IMR-90 (cell line): ENCODE data around the gene SLC29A3. TPM values are rescaled to one million over a fixed set of nuclear protein-coding genes. Genes with fewer than 3 reads are reported as not detected.

Experiments
- ATAC-seq: fragments of 200-7000 bp; cut with Tn5 transposase; 2 replicates; pipeline ENCODE4 v1.9.1; 2020; ENCODE audit warnings: low read depth, mild to moderate bottlenecking, moderate library complexity
- BruUV-seq: library from RNA; stranded (reverse); fragments of 400-500 nt; replicated peaks from 2 replicates; lab custom pipeline; 2021; lab: Mats Ljungman, UMichigan
- CTCF ChIA-PET: fragments of 300-600 bp; formaldehyde crosslinking; extraction: SDS; loops from one replicate; lab custom pipeline; 2021; ENCODE audit warnings: antibody characterized with exemption; lab: Yijun Ruan, JAX
- POLR2A ChIA-PET: fragments of 300-600 bp; sonication (Branson Sonifier 250); formaldehyde crosslinking; loops from one replicate; lab custom pipeline; 2022; ENCODE audit warnings: antibody characterized with exemption; ENCODE audit not compliant: unreplicated experiment; lab: Charles Lee
- DNase-seq: peaks from one replicate; pipeline ENCODE4 v3.0.0; 2013
- H2AFZ ChIP-seq: replicated peaks from 2 replicates; pipeline ENCODE3; 2013; ENCODE audit warnings: low read length, mild to moderate bottlenecking; ENCODE audit not compliant: poor library complexity
- H2AK5ac ChIP-seq: 2 replicates; pipeline ENCODE4 v1.6.1; 2013; ENCODE audit warnings: low read depth, low read length, inconsistent platforms
- H2AK9ac ChIP-seq: replicated peaks from 2 replicates; pipeline ENCODE3; 2013; ENCODE audit warnings: mild to moderate bottlenecking, low read depth, low read length, moderate library complexity; ENCODE audit not compliant: poor library complexity
- H2BK120ac ChIP-seq: 2 replicates; pipeline ENCODE4 v1.6.1; 2013; ENCODE audit warnings: low read depth, low read length, inconsistent platforms
- H2BK15ac ChIP-seq: 3 replicates; pipeline ENCODE4 v1.6.1; 2013; ENCODE audit warnings: low read depth, low read length, inconsistent platforms
- H2BK20ac ChIP-seq: 2 replicates; pipeline ENCODE4 v1.6.1; 2013; ENCODE audit warnings: low read depth, mild to moderate bottlenecking, inconsistent platforms, low read length, moderate library complexity
- H2BK5ac ChIP-seq: 2 replicates; pipeline ENCODE4 v1.6.1; 2013; ENCODE audit warnings: mild to moderate bottlenecking, low read depth, low read length, inconsistent platforms; ENCODE audit not compliant: poor library complexity, severe bottlenecking
- H3K14ac ChIP-seq: replicated peaks from 2 replicates; pipeline ENCODE4 v1.6.1; 2013; ENCODE audit warnings: low read depth, low read length, inconsistent platforms
- H3K18ac ChIP-seq: 2 replicates; pipeline ENCODE4 v1.6.1; 2013; ENCODE audit warnings: low read depth, low read length, control low read depth
- H3K23ac ChIP-seq: 2 replicates; pipeline ENCODE4 v1.6.1; 2013; ENCODE audit warnings: low read depth, low read length, inconsistent platforms
- H3K27ac ChIP-seq: 2 replicates; pipeline ENCODE4 v1.5.1; 2013; ENCODE audit warnings: mild to moderate bottlenecking, control low read depth, low read length; ENCODE audit not compliant: insufficient read depth
- H3K27me3 ChIP-seq: 2 replicates; pipeline ENCODE4 v1.6.1; 2013; ENCODE audit warnings: low read length; ENCODE audit not compliant: control insufficient read depth, insufficient read depth
- H3K36me3 ChIP-seq: 2 replicates; pipeline ENCODE4 v1.6.1; 2013; ENCODE audit warnings: low read length, mixed read lengths; ENCODE audit not compliant: control insufficient read depth, insufficient read depth
- H3K4ac ChIP-seq: 2 replicates; pipeline ENCODE4 v1.6.1; 2013; ENCODE audit warnings: low read depth, low read length, inconsistent platforms
- H3K4me1 ChIP-seq: 2 replicates; pipeline ENCODE4 v1.6.1; 2013; ENCODE audit warnings: low read length, mixed read lengths; ENCODE audit not compliant: control insufficient read depth, insufficient read depth
- H3K4me2 ChIP-seq: 2 replicates; pipeline ENCODE4 v1.6.1; 2013; ENCODE audit warnings: low read depth, mild to moderate bottlenecking, control low read depth, low read length, moderate library complexity
- H3K4me3 ChIP-seq: 2 replicates; pipeline ENCODE4 v1.5.1; 2013; ENCODE audit warnings: low read depth, mild to moderate bottlenecking, control low read depth, low read length, moderate library complexity; ENCODE audit not compliant: insufficient read depth
- H3K56ac ChIP-seq: 2 replicates; pipeline ENCODE4 v1.6.1; 2013; ENCODE audit warnings: low read length, inconsistent platforms; ENCODE audit not compliant: insufficient read depth; ENCODE audit errors: extremely low read depth
- H3K79me1 ChIP-seq, 2 experiments: 2 replicates each; pipeline ENCODE4 v1.6.1; 2013; ENCODE audit warnings: low read length in 2 of 2, inconsistent platforms in 1 of 2, low read depth in 1 of 2
- H3K9ac ChIP-seq: 2 replicates; pipeline ENCODE4 v1.6.1; 2013; ENCODE audit warnings: low read depth, low read length, control low read depth
- H3K9me1 ChIP-seq: 2 replicates; pipeline ENCODE4 v1.6.1; 2013; ENCODE audit warnings: low read length, inconsistent platforms; ENCODE audit not compliant: insufficient read depth
- H3K9me3 ChIP-seq: 2 replicates; pipeline ENCODE4 v1.6.1; 2013; ENCODE audit warnings: low read length; ENCODE audit not compliant: control insufficient read depth, insufficient read depth
- H4K20me1 ChIP-seq: 2 replicates; pipeline ENCODE4 v1.6.1; 2013; ENCODE audit warnings: low read length, inconsistent platforms; ENCODE audit not compliant: insufficient read depth
- H4K5ac ChIP-seq: 2 replicates; pipeline ENCODE4 v1.6.1; 2013; ENCODE audit warnings: mild to moderate bottlenecking, low read depth, low read length, control low read depth
- H4K8ac ChIP-seq, 2 experiments: 2 replicates each; pipeline ENCODE4 v1.6.1; 2013; ENCODE audit warnings: low read depth in 2 of 2, low read length in 2 of 2, control low read depth in 1 of 2, inconsistent platforms in 1 of 2
- H4K91ac ChIP-seq: 2 replicates; pipeline ENCODE4 v1.6.1; 2013; ENCODE audit warnings: low read depth, low read length, inconsistent platforms; ENCODE audit not compliant: insufficient read depth
- BHLHE40 ChIP-seq: fragments of 150-350 bp; IDR thresholded peaks from 2 replicates; pipeline ENCODE4 v1.6.1; 2016; ENCODE audit warnings: mild to moderate bottlenecking, low read depth, low read length
- CEBPB ChIP-seq: IDR thresholded peaks from 2 replicates; pipeline ENCODE4 v1.6.1; 2012; ENCODE audit warnings: low read depth, low read length, improper control_type of control experiment
- CHD1 ChIP-seq: IDR thresholded peaks from 2 replicates; pipeline ENCODE4 v1.6.1; 2012; ENCODE audit warnings: low read depth, low read length, improper control_type of control experiment
- CTCF ChIP-seq: conservative IDR thresholded peaks from 2 replicates; pipeline ENCODE4 v1.5.1; 2012; ENCODE audit warnings: mild to moderate bottlenecking, low read depth, low read length, improper control_type of control experiment
- ELK1 ChIP-seq: fragments of 150-350 bp; IDR thresholded peaks from 2 replicates; pipeline ENCODE4 v1.6.1; 2016; ENCODE audit warnings: low read depth, mild to moderate bottlenecking, low read length, moderate library complexity, borderline replicate concordance
- FOS ChIP-seq: fragments of 150-350 bp; IDR thresholded peaks from 2 replicates; pipeline ENCODE4 v1.6.1; 2016; ENCODE audit warnings: low read depth, low read length
- MAFK ChIP-seq: IDR thresholded peaks from 2 replicates; pipeline ENCODE4 v1.6.1; 2012; ENCODE audit warnings: low read depth, low read length, improper control_type of control experiment
- MAZ ChIP-seq: IDR thresholded peaks from 2 replicates; pipeline ENCODE4 v1.6.1; 2012; ENCODE audit warnings: low read depth, mild to moderate bottlenecking, low read length, improper control_type of control experiment, moderate library complexity, borderline replicate concordance
- MXI1 ChIP-seq: IDR thresholded peaks from 2 replicates; pipeline ENCODE4 v1.6.1; 2012; ENCODE audit warnings: low read depth, mild to moderate bottlenecking, low read length, moderate library complexity, borderline replicate concordance
- NFE2L2 ChIP-seq: fragments of 150-350 bp; IDR thresholded peaks from 2 replicates; pipeline ENCODE4 v1.6.1; 2016; ENCODE audit warnings: low read depth, mild to moderate bottlenecking, low read length
- POLR2A ChIP-seq: IDR thresholded peaks from 2 replicates; pipeline ENCODE4 v1.6.1; 2012; ENCODE audit warnings: mild to moderate bottlenecking, low read depth, low read length
- RAD21 ChIP-seq: IDR thresholded peaks from 2 replicates; pipeline ENCODE4 v1.6.1; 2012; ENCODE audit warnings: low read length, improper control_type of control experiment
- RFX5 ChIP-seq: IDR thresholded peaks from 2 replicates; pipeline ENCODE4 v1.8.0; 2012; ENCODE audit warnings: low read depth, mild to moderate bottlenecking, low read length, moderate library complexity
- SMC3 ChIP-seq: fragments of 150-350 bp; IDR thresholded peaks from 2 replicates; pipeline ENCODE4 v1.6.1; 2016; ENCODE audit warnings: low read depth, mild to moderate bottlenecking, antibody characterized with exemption, low read length, moderate library complexity
- USF2 ChIP-seq: fragments of 150-350 bp; IDR thresholded peaks from 2 replicates; pipeline ENCODE4 v1.6.1; 2017; ENCODE audit warnings: mild to moderate bottlenecking, antibody characterized with exemption, low read length, low read depth
- WGBS, 2 experiments: methylation state at CpG; one replicate each; pipeline versions ENCODE4 v1.1.5 to v1.1.7; 2013; ENCODE audit warnings: missing lambda C conversion rate in 2 of 2; ENCODE audit not compliant: insufficient read length in 1 of 2; ENCODE audit errors: extremely low coverage in 2 of 2; 5-methylcytosine and 5-hydroxymethylcytosine counted together
- dilution Hi-C: fragments of 300-500 bp; cut with HindIII; formaldehyde crosslinking; loops from one replicate; pipeline ENCODE4 v1.14.3; 2018; ENCODE audit warnings: low sequenced_read_pairs; ENCODE audit not compliant: unreplicated experiment
- in situ Hi-C: fragments of 300-500 bp; cut with MboI; formaldehyde crosslinking; loops from 3 replicates; pipeline ENCODE4 v1.14.3; 2019; ENCODE audit warnings: low sequenced_read_pairs, inconsistent platforms, mixed read lengths
- intact Hi-C: fragments of 100-400 bp; cut with micrococcal nuclease; formaldehyde crosslinking; loops from 2 replicates; pipeline ENCODE4 v1.10.0; 2022
- polyA plus RNA-seq, 3 experiments: library from polyadenylated mRNA; depleted of rRNA; stranded (reverse); fragments of >200 nt; gene quantifications; 2 replicates each; pipeline ENCODE4 v1.2.3, GENCODE V29; 2012; ENCODE audit warnings: low replicate concordance in 1 of 3
- total RNA-seq: library from RNA; depleted of rRNA; stranded (reverse); fragments of >200 nt; gene quantifications from 2 replicates; pipeline ENCODE4 v1.2.3, GENCODE V29; 2012

The SLC29A3 gene
- total and polyA plus RNA-seq, 2 of the 4 experiments (the other 2 are of a cell fraction) = 0.72 to 3.0 TPM

DNA sequence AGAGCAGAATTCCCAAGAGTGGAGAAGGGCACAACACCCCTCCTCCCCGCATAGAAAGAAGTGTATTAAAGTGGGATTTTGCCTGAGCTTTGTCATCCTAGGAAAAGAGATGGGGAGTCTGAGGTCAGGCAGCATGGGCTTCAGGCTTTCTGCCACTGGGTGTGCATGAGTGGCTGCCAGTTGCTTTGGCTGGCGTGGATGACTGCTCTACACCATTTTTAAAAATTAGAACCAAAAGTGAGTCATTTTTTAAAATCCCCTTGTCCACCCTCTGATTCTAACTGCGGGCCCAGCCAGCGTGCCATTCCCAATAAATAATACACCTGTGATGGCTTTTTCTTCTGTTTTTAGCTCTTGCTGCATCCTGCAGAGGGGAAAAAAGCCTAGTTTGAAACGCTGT lies 13.4 kb downstream of the SLC29A3 start:
- in situ Hi-C loops (no loop called here), intact Hi-C loops (no loop called here), dilution Hi-C loops (no loop called here)
- Histone ChIP-seq H2BK120ac (no peak overlapping the region), H2BK15ac (no peak overlapping the region), H3K9me3 (no peaks in the 10 kb centered on the region), H3K36me3 (no peaks in the 10 kb centered on the region), H4K91ac (no peak overlapping the region), H2BK5ac (no peak overlapping the region), H2AK5ac (no peak overlapping the region), H3K14ac (no peak overlapping the region), H3K27me3 (no peaks in the 10 kb centered on the region; the same call in 1 of the 2 replicates), H4K5ac (no peak overlapping the region), H2AFZ (no peak overlapping the region), H3K9ac (no peak overlapping the region), H2BK20ac (no peak overlapping the region), H2AK9ac (no peak overlapping the region), H3K4me2 (no peak overlapping the region), H3K9me1 (no peaks in the 10 kb centered on the region), H4K20me1 (no peaks in the 10 kb centered on the region), H4K8ac (no peak overlapping the region), H3K4me3 (no peak overlapping the region), H3K23ac (no peak overlapping the region), H3K27ac (no peak overlapping the region), H3K4me1 (no peaks in the 10 kb centered on the region; the same call in 1 of the 2 replicates), H3K56ac (no peak overlapping the region), H3K79me1 (no peaks in the 10 kb centered on the region), H3K4ac (no peak overlapping the region), H3K18ac (no peak overlapping the region)
- TF ChIP-seq CEBPB (no peak), RAD21 (no peak), USF2 (no peak), RFX5 (no peak), MXI1 (no peak), ELK1 (no peak), MAZ (no peak), BHLHE40 (no peak), NFE2L2 (no peak), POLR2A (no peak), SMC3 (no peak), MAFK (no peak), CHD1 (no peak), CTCF (no peak), FOS (no peak)
- ChIA-PET CTCF (interaction anchor here (2.2 kb wide), 1 partner anchor 13 kb away, joined by 8 read pairs; the partner anchor contains the start of gene SLC29A3), POLR2A (no interaction called here)
- DNase-seq (no peak), ATAC-seq (no peak)
- BruUV-seq = no TSS peak
- 100% methylated on average over 2 of the region's 5 CpGs; no CpG with 5 or more reads in 1 of the 2 experiments for WGBS, 2 experiments
